Neural progenitor cell (in vitro differentiated cells): ENCODE measurements around the gene P2RX4. TPM values are rescaled to one million over a fixed set of nuclear protein-coding genes. Genes with fewer than 3 reads are reported as not detected.
"Not testable (repeated sequence)": the region's sequence is repeated elsewhere in the genome, so short reads cannot be mapped to it uniquely, and the experiment has no call there.

Experiments used
- DNase-seq: peaks from one replicate; pipeline ENCODE4 v3.0.0-alpha.2; 2016; ENCODE audit warnings: low spot score
- H2AFZ ChIP-seq: fragments of 200-600 bp; sonication (generic); replicated peaks from 2 replicates; pipeline ENCODE4 v1.6.1; 2016; ENCODE audit warnings: antibody characterized with exemption
- H3F3A ChIP-seq: fragments of 200-600 bp; sonication (generic); 2 replicates; pipeline ENCODE4 v1.6.1; 2016; ENCODE audit warnings: antibody characterized with exemption, low read depth
- H3K27ac ChIP-seq: fragments of 200-600 bp; sonication (generic); 2 replicates; pipeline ENCODE4 v1.5.1; 2016; ENCODE audit warnings: mild to moderate bottlenecking
- H3K27me3 ChIP-seq: fragments of 200-600 bp; sonication (generic); 2 replicates; pipeline ENCODE4 v1.6.1; 2016; ENCODE audit warnings: mild to moderate bottlenecking, moderate library complexity
- H3K36me3 ChIP-seq: fragments of 200-600 bp; sonication (generic); 2 replicates; pipeline ENCODE4 v1.5.1; 2016
- H3K4me1 ChIP-seq: fragments of 200-600 bp; sonication (generic); 2 replicates; pipeline ENCODE4 v1.6.1; 2016; ENCODE audit warnings: mixed run types
- H3K4me2 ChIP-seq: fragments of 200-600 bp; sonication (generic); 2 replicates; pipeline ENCODE4 v1.6.1; 2016
- H3K4me3 ChIP-seq: fragments of 200-600 bp; sonication (generic); 2 replicates; pipeline ENCODE4 v1.5.1; 2016
- H3K79me2 ChIP-seq: fragments of 200-600 bp; sonication (generic); 2 replicates; pipeline ENCODE4 v1.6.1; 2016; ENCODE audit warnings: low read depth
- H3K9ac ChIP-seq: fragments of 200-600 bp; sonication (generic); 2 replicates; pipeline ENCODE4 v1.6.1; 2016
- H3K9me3 ChIP-seq: fragments of 200-600 bp; sonication (generic); 2 replicates; pipeline ENCODE4 v1.5.1; 2016; ENCODE audit warnings: low read depth
- H4K20me1 ChIP-seq: fragments of 200-600 bp; sonication (generic); 2 replicates; pipeline ENCODE4 v1.6.1; 2016; ENCODE audit warnings: low read depth
- H3K27ac Mint-ChIP-seq: 3 replicates; pipeline ENCODE4 v1.8.0; 2021; ENCODE audit warnings: mixed read lengths
- H3K27me3 Mint-ChIP-seq: 2 replicates; pipeline ENCODE4 v1.8.0; 2022; ENCODE audit warnings: low read depth, mild to moderate bottlenecking, inconsistent platforms, moderate library complexity, mixed read lengths; ENCODE audit not compliant: insufficient read depth
- H3K36me3 Mint-ChIP-seq: 3 replicates; pipeline ENCODE4 v1.8.0; 2021; ENCODE audit warnings: mixed read lengths
- H3K4me1 Mint-ChIP-seq: 3 replicates; pipeline ENCODE4 v1.8.0; 2021; ENCODE audit warnings: mixed read lengths
- H3K4me3 Mint-ChIP-seq: 3 replicates; pipeline ENCODE4 v1.8.0; 2021; ENCODE audit warnings: mild to moderate bottlenecking, moderate library complexity, mixed read lengths
- H3K9me3 Mint-ChIP-seq: 3 replicates; pipeline ENCODE4 v1.8.0; 2020; ENCODE audit warnings: mixed read lengths
- CTCF ChIP-seq: fragments of 200-600 bp; sonication (generic); IDR thresholded peaks from 2 replicates; pipeline ENCODE4 v1.5.1; 2017; ENCODE audit warnings: antibody characterized with exemption, mild to moderate bottlenecking
- EZH2 ChIP-seq: fragments of 200-600 bp; sonication (generic); IDR thresholded peaks from 2 replicates; pipeline ENCODE4 v1.6.1; 2017; ENCODE audit warnings: antibody characterized with exemption, mild to moderate bottlenecking, moderate library complexity
- EZH2phosphoT487 ChIP-seq: fragments of 200-600 bp; sonication (generic); IDR thresholded peaks from 2 replicates; pipeline ENCODE4 v1.6.1; 2017; ENCODE audit warnings: antibody characterized with exemption
- total RNA-seq: library from RNA; depleted of rRNA; stranded (reverse); fragments of >200 nt; gene quantifications from 2 replicates; pipeline ENCODE4 v1.2.3, GENCODE V29; 2015; ENCODE audit warnings: low replicate concordance

Gene P2RX4
- total RNA-seq, 1 donor from 2014 or later, result 10.3 TPM

DNA sequence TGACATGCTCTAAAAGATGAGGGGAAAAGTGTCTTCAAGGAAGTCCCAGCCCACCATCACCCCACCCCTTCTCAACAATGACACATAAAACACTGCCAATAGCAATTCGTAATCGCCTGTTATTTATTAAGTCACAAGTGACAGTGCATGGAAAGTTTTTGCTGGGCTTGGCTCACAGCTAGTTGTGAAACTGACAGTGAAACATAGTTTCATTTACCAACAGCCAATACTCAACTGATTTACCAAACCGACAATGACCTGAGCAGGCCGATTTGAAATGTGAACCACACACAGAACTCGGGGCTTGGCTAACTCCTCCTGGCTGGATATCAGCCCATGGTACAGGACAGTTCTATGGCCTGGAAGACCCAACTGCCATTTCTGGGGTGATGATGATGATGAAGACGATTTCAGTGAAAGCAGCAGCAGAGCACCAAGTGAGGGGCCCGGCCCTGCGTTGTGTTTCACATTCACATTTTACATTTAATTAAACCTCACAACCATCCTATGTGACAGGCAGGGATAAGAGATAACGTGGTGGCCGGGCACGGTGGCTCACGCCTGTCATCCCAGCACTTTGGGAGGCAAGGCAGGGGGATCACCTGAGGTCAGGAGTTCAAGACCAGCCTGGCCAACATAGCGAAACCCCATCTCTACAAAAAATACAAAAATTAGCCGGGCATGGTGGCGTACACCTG is 43.9 kb downstream of the P2RX4 start:
- Histone ChIP-seq H3F3A (peaks cover 8% of the 10 kb centered on the region), H3K4me3 (no peak overlapping the region), H3K36me3 (no peaks in the 10 kb centered on the region), H3K9me3 (no peaks in the 10 kb centered on the region), H3K27ac (no peak overlapping the region), H3K4me1 (no peaks in the 10 kb centered on the region), H2AFZ (no peak overlapping the region), H3K27me3 (no peaks in the 10 kb centered on the region), H3K79me2 (no peaks in the 10 kb centered on the region), H3K9ac (no peak overlapping the region), H4K20me1 (no peaks in the 10 kb centered on the region), H3K4me2 (no peak overlapping the region)
- Mint-ChIP-seq H3K9me3 (no peaks in the 10 kb centered on the region), H3K4me1 (no peaks in the 10 kb centered on the region), H3K4me3 (no peak overlapping the region), H3K27me3 (peaks cover 5% of the 10 kb centered on the region), H3K36me3 (peaks cover 40% of the 10 kb centered on the region), H3K27ac (no peak overlapping the region)
- no peak for TF ChIP-seq CTCF
- no peak for TF ChIP-seq EZH2
- TF ChIP-seq EZH2phosphoT487, result no peak
- DNase-seq, result no peak

DNA sequence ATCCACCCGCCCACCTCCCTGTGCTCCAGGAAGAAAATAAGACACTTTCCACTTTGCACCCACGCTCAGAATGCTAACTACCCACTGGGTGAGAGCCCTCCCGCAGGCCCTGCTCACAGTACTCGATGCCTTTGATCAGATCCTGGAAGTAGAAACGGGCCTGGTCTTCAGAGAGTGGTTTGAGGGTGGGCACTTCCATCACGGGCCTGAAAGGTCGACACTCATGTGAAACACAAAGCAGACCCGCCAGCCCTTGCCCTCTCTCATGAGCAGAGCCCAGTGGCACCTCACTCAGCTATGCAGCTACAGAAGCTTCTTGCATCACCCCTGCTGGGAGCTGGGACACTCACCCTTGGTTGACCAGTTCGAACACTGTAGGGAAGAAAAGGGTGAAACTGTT is 45.5 kb downstream of the P2RX4 start:
- no peaks in the 10 kb centered on the region for H3K9me3 ChIP-seq
- no peak overlapping the region for H2AFZ ChIP-seq
- peak overlapping the region; percentile 71 for H3K27ac ChIP-seq
- no peaks in the 10 kb centered on the region for H3K4me1 Mint-ChIP-seq
- no peak overlapping the region for H3K4me3 Mint-ChIP-seq
- TF ChIP-seq EZH2, result no peak
- TF ChIP-seq CTCF, result no peak
- TF ChIP-seq EZH2phosphoT487, result no peak
- H4K20me1 ChIP-seq, result no peaks in the 10 kb centered on the region
- peaks cover 2% of the 10 kb centered on the region for H3K27me3 Mint-ChIP-seq
- no peak overlapping the region for H3K27ac Mint-ChIP-seq
- H3K4me1 ChIP-seq, result no peaks in the 10 kb centered on the region
- peaks cover 8% of the 10 kb centered on the region for H3F3A ChIP-seq
- H3K36me3 ChIP-seq, result no peaks in the 10 kb centered on the region
- H3K79me2 ChIP-seq, result no peaks in the 10 kb centered on the region
- DNase-seq, result no peak
- H3K4me2 ChIP-seq, result no peak overlapping the region
- H3K9me3 Mint-ChIP-seq, result no peaks in the 10 kb centered on the region
- no peaks in the 10 kb centered on the region for H3K27me3 ChIP-seq
- no peak overlapping the region for H3K9ac ChIP-seq
- H3K36me3 Mint-ChIP-seq, result peaks cover 43% of the 10 kb centered on the region
- H3K4me3 ChIP-seq, result no peak overlapping the region

DNA sequence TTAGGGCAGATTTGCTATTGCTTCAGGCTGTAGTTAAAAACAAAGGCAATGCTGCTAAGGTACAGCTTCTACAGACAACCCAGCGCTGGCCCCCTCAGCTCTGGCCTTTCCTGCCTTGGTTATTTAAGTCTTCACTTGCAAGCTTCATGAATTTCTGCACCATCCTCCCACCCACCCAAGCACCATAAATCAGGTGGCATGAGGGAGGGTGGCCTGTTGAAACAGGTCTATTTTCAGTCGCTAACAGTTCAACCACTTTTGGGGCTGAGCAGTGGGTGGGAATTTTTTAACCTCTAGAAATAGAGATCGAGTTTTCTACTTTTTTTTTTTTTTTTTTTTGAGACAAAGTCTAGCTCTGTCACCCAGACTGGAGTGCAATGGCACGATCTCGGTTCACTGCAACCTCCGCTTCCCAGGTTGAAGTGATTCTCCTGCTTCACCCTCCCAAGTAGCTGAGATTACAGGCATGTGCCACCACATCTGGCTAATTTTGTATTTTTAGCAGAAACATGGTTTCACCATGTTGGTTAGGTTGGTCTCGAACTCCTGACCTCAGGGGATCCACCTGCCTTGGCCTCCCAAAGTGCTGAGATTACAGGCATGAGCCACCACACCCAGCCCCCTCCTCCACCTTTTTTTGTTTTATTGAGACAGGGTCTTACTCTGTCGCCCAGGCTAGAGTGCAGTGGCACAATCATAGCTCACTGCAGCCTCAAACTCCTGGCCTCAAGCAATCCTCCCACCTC is 47.9 kb downstream of the P2RX4 start:
- not testable (repeated sequence) for H3K4me3 Mint-ChIP-seq, H3K27me3 ChIP-seq, H3K27ac Mint-ChIP-seq, H3K9me3 Mint-ChIP-seq, H3K4me1 Mint-ChIP-seq, H3K9me3 ChIP-seq, DNase-seq, H3K9ac ChIP-seq, H2AFZ ChIP-seq, H3K4me3 ChIP-seq, H3F3A ChIP-seq, H3K36me3 ChIP-seq, H3K4me1 ChIP-seq, H3K27me3 Mint-ChIP-seq, H3K79me2 ChIP-seq, H3K4me2 ChIP-seq, H3K27ac ChIP-seq, H4K20me1 ChIP-seq
- peaks cover 39% of the 10 kb centered on the region for H3K36me3 Mint-ChIP-seq

DNA sequence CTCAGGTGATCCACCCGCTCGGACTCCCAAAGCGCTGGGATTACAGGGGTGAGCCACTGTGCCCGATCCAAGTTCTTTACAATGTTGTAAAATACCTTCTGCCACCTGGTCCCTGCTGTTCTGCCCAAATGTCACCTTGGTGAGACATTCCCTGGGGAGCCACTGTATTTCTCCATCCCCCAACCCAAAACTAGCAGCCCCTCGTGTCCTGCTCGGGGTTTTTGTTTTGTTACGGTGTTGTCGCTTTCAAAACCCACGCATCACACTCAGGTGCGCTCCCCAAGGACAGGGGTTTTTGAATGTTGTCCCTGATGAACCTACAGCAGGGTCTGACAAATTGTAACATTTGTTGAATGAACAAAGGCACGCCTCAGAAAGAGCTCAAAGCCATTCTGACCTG is 49.1 kb downstream of the P2RX4 start:
- no peak overlapping the region for H2AFZ ChIP-seq
- TF ChIP-seq EZH2phosphoT487, result no peak
- no peak for TF ChIP-seq CTCF
- no peak for TF ChIP-seq EZH2
- H3K27me3 Mint-ChIP-seq, result peaks cover 2% of the 10 kb centered on the region
- H3K4me1 ChIP-seq, result no peaks in the 10 kb centered on the region
- peaks cover 8% of the 10 kb centered on the region for H3F3A ChIP-seq
- no peaks in the 10 kb centered on the region for H3K9me3 Mint-ChIP-seq
- no peaks in the 10 kb centered on the region for H3K9me3 ChIP-seq
- no peak overlapping the region for H3K27ac Mint-ChIP-seq
- H3K79me2 ChIP-seq, result no peaks in the 10 kb centered on the region
- H3K27ac ChIP-seq, result no peak overlapping the region
- DNase-seq, result no peak
- H3K9ac ChIP-seq, result no peak overlapping the region
- no peaks in the 10 kb centered on the region for H3K27me3 ChIP-seq
- no peak overlapping the region for H3K4me2 ChIP-seq
- no peaks in the 10 kb centered on the region for H3K36me3 ChIP-seq
- H3K36me3 Mint-ChIP-seq, result peaks cover 28% of the 10 kb centered on the region
- no peak overlapping the region for H3K4me3 ChIP-seq
- no peaks in the 10 kb centered on the region for H4K20me1 ChIP-seq
- H3K4me1 Mint-ChIP-seq, result no peaks in the 10 kb centered on the region
- no peak overlapping the region for H3K4me3 Mint-ChIP-seq
